ENCODE data around the gene KRT17. TPM values are rescaled to one million over a fixed set of nuclear protein-coding genes. Genes with fewer than 3 reads are reported as not detected.

The KRT17 gene
- total and polyA plus RNA-seq, 12 donors = 0.39 to 1.3 (median 0.55) TPM; not detected in 7

GRCh38 chr17:41635121-41636097 is 11.0 kb upstream of the KRT17 start:
- Histone ChIP-seq H3K4me3 (no peak overlapping the region), H3K27me3 (no peaks in the 10 kb centered on the region), H3K27ac (peak overlapping the region in 2 of 5 donors; percentile 47 to 71), H3K36me3 (replicated peaks in 1 of 2) (no peaks in the 10 kb centered on the region), H3K4me1 (replicated peaks in 1 of 2) (peaks cover 0 to 8% of the 10 kb centered on the region in 2 donors), H3K9me3 (replicated peaks in 1 of 3) (no peaks in the 10 kb centered on the region)
- intact Hi-C loops (cut with DNase I) = no loop called here
- DNase-seq = peak; percentile 26 to 83 (median 53)
- WGBS, 4 donors = 34 to 51% (median 44%) methylated on average over 18 to 28 of the region's 28 CpGs
- TF ChIP-seq POLR2A (IDR thresholded peaks at IDR 0.05) (no peak), CTCF (IDR thresholded peaks at IDR 0.05) (no peak)

GRCh38 chr17:41634639-41635038 is 10.3 kb upstream of the KRT17 start:
- WGBS, 4 donors = 56 to 65% (median 63%) methylated on average over 5 to 7 of the region's 7 CpGs

GRCh38 chr17:41633556-41634199 is 9.3 kb upstream of the KRT17 start:
- H3K36me3 ChIP-seq (replicated peaks in 1 of 2) = no peaks in the 10 kb centered on the region
- H3K9me3 ChIP-seq (replicated peaks in 1 of 3) = no peaks in the 10 kb centered on the region
- H3K4me1 ChIP-seq (replicated peaks in 1 of 2) = peaks cover 0 to 8% of the 10 kb centered on the region in 2 donors
- no peaks in the 10 kb centered on the region for H3K27me3 ChIP-seq
- H3K4me3 ChIP-seq = no peak overlapping the region
- 87 to 100% (median 93%) methylated on average over 6 to 14 of the region's 14 CpGs for WGBS, 4 donors
- intact Hi-C loops (cut with DNase I) = no loop called here
- no peak for TF ChIP-seq POLR2A (IDR thresholded peaks at IDR 0.05)
- no peak for TF ChIP-seq CTCF (IDR thresholded peaks at IDR 0.05)
- peak overlapping the region in 1 of 5 donors; percentile 71 for H3K27ac ChIP-seq
- DNase-seq = no peak

More at GRCh38 chr17:41634639-41635038, 10.3 kb upstream of the KRT17 start:
- intact Hi-C loops (cut with DNase I) = no loop called here
- no peak for DNase-seq
- Histone ChIP-seq H3K36me3 (replicated peaks in 1 of 2) (no peaks in the 10 kb centered on the region), H3K27me3 (no peaks in the 10 kb centered on the region), H3K27ac (peak overlapping the region in 2 of 5 donors; percentile 47 to 71), H3K9me3 (replicated peaks in 1 of 3) (no peaks in the 10 kb centered on the region), H3K4me3 (no peak overlapping the region), H3K4me1 (replicated peaks in 1 of 2) (peaks cover 0 to 8% of the 10 kb centered on the region in 2 donors)
- TF ChIP-seq POLR2A (IDR thresholded peaks at IDR 0.05) = no peak
- no peak for TF ChIP-seq CTCF (IDR thresholded peaks at IDR 0.05)

- no peak overlapping the region for H3K27ac ChIP-seq
- intact Hi-C loops (cut with DNase I) = no loop called here
- WGBS, 4 donors = 64 to 74% (median 66%) methylated on average over 5 of the region's 5 CpGs
These were observed 8.2 kb upstream of the KRT17 start for GRCh38 chr17:41632482-41633105.

More at GRCh38 chr17:41632482-41633105, 8.2 kb upstream of the KRT17 start:
- no peak overlapping the region for H3K4me3 ChIP-seq
- H3K9me3 ChIP-seq (replicated peaks in 1 of 3) = no peaks in the 10 kb centered on the region
- no peak for DNase-seq
- no peaks in the 10 kb centered on the region for H3K36me3 ChIP-seq (replicated peaks in 1 of 2)
- H3K27me3 ChIP-seq = no peaks in the 10 kb centered on the region
- TF ChIP-seq CTCF (IDR thresholded peaks at IDR 0.05) (no peak), POLR2A (IDR thresholded peaks at IDR 0.05) (no peak)
- peaks cover 0 to 8% of the 10 kb centered on the region in 2 donors for H3K4me1 ChIP-seq (replicated peaks in 1 of 2)

Data from adrenal gland (tissue), 12 donors.